Mucosa of descending colon (tissue), 3 donors: ENCODE data around the gene HCFC1R1. TPM values are rescaled to one million over a fixed set of nuclear protein-coding genes. Genes with fewer than 3 reads are reported as not detected.

Experiments
- ATAC-seq: fragments of 200-7000 bp; cut with Tn5 transposase; one replicate; pipeline ENCODE4 v1.9.1; 2020; ENCODE audit warnings: mild to moderate bottlenecking, moderate library complexity
- DNase-seq, 3 donors: peaks; one replicate each; pipeline ENCODE4 v3.0.0-alpha.2; 2020
- H3K36me3 ChIP-seq: fragments of 200-600 bp; one replicate; pipeline ENCODE4 v1.8.0; 2021; ENCODE audit warnings: low read depth, mild to moderate bottlenecking
- H3K4me1 ChIP-seq: fragments of 200-600 bp; one replicate; pipeline ENCODE4 v1.8.0; 2021; ENCODE audit warnings: low read depth, mild to moderate bottlenecking
- H3K4me3 ChIP-seq: fragments of 200-600 bp; one replicate; pipeline ENCODE4 v1.8.0; 2021; ENCODE audit warnings: mild to moderate bottlenecking
- H3K9me3 ChIP-seq: fragments of 200-600 bp; one replicate; pipeline ENCODE4 v1.8.0; 2021; ENCODE audit warnings: mild to moderate bottlenecking
- CTCF ChIP-seq: fragments of 200-600 bp; IDR thresholded peaks from one replicate; pipeline ENCODE4 v1.8.0; 2022; ENCODE audit warnings: antibody characterized with exemption, mild to moderate bottlenecking
- intact Hi-C, 2 donors: fragments of 100-400 bp; cut with DNase I in 1 of 2; cut with micrococcal nuclease in 1 of 2; formaldehyde crosslinking; loops; one replicate each; pipeline versions ENCODE4 v1.11.0 to v1.11.1; 2022; cut with DNase I, micrococcal nuclease
- total RNA-seq, 3 donors: library from RNA; stranded (reverse); fragmentation: NEBNext Ultra II Directional in 2 of 3; extraction: Animal tissue kit (Norgen Biotek cat#: 25700) in 2 of 3; gene quantifications; one replicate each; pipeline versions ENCODE4 v1.2.1 to v1.2.4, GENCODE V29; 2021 to 2023
- donor health status: DM: no; HTN: no; CAD: no; lungs with moderate emphysema.
- donor health status: DM: no; HTN: no; CAD: no.
- donor health status: DM: no; HTN: yes; CAD: no.

Gene HCFC1R1
- total RNA-seq, 3 donors from 2014 or later: 19.7 to 33.3 (median 26.5) TPM

- Histone ChIP-seq H3K4me1 (peaks cover 33% of the 10 kb centered on the region), H3K9me3 (no peaks in the 10 kb centered on the region), H3K36me3 (no peaks in the 10 kb centered on the region), H3K4me3 (no peak overlapping the region)
- intact Hi-C loops: no loop called here
- no peak for ATAC-seq
- DNase-seq: no peak
- TF ChIP-seq CTCF: no peak
These were observed 14.0 kb downstream of the HCFC1R1 start for GRCh38 chr16:3009568-3010390.

- DNase-seq: no peak
- Histone ChIP-seq H3K4me3 (no peak overlapping the region), H3K4me1 (peaks cover 36% of the 10 kb centered on the region), H3K9me3 (no peaks in the 10 kb centered on the region), H3K36me3 (no peaks in the 10 kb centered on the region)
- ATAC-seq: no peak
- TF ChIP-seq CTCF: no peak
- intact Hi-C loops: no loop called here
These were observed 15.1 kb downstream of the HCFC1R1 start for GRCh38 chr16:3008690-3009037.

GRCh38 chr16:3007957-3008689 is 15.6 kb downstream of the HCFC1R1 start:
- ATAC-seq (no peak), DNase-seq (peak in 1 of 3 donors; percentile 55)
- Histone ChIP-seq H3K9me3 (no peaks in the 10 kb centered on the region), H3K36me3 (no peaks in the 10 kb centered on the region), H3K4me1 (peaks cover 38% of the 10 kb centered on the region), H3K4me3 (no peak overlapping the region)
- TF ChIP-seq CTCF: no peak
- intact Hi-C loops: no loop called here

GRCh38 chr16:3007059-3007956 is 16.4 kb downstream of the HCFC1R1 start:
- DNase-seq (peak; percentile 78 to 87 (median 84)), ATAC-seq (peak; percentile 63)
- Histone ChIP-seq H3K4me3 (no peak overlapping the region), H3K36me3 (no peaks in the 10 kb centered on the region), H3K9me3 (no peaks in the 10 kb centered on the region), H3K4me1 (peaks cover 38% of the 10 kb centered on the region)
- no peak for TF ChIP-seq CTCF
- intact Hi-C loops: no loop called here

- TF ChIP-seq CTCF: no peak
- H3K36me3 ChIP-seq: no peaks in the 10 kb centered on the region
- H3K9me3 ChIP-seq: no peaks in the 10 kb centered on the region
- peaks cover 38% of the 10 kb centered on the region for H3K4me1 ChIP-seq
- intact Hi-C loops: no loop called here
- no peak overlapping the region for H3K4me3 ChIP-seq
- no peak for ATAC-seq
- DNase-seq: peak; percentile 80 to 82 (median 81)
These were observed 18.9 kb downstream of the HCFC1R1 start for GRCh38 chr16:3004781-3005284.
